NT2/D1 (cell line): ENCODE measurements around the gene EPHB2.

ENCODE experiments used
- SUZ12 ChIP-seq: IDR thresholded peaks from 2 replicates; pipeline ENCODE4 v1.6.1; 2011; ENCODE audit not compliant: insufficient read length, insufficient read depth; ENCODE audit errors: extremely low read depth
- ZNF274 ChIP-seq: IDR thresholded peaks from 2 replicates; pipeline ENCODE4 v1.6.1; 2011; ENCODE audit warnings: mild to moderate bottlenecking, low read depth, low read length

- no peak for TF ChIP-seq ZNF274
- TF ChIP-seq SUZ12, result no peak
These were observed 166.7 kb downstream of the EPHB2 start for GRCh38 chr1:22877112-22877915.
